IMR-90 (cell line): Measurements from ENCODE around the gene MMP24. TPM values are rescaled to one million over a fixed set of nuclear protein-coding genes. Genes with fewer than 3 reads are reported as not detected.
"Not testable (repeated sequence)": the region's sequence is repeated elsewhere in the genome, so short reads cannot be mapped to it uniquely, and the experiment has no call there.

Source experiments
- ATAC-seq: fragments of 200-7000 bp; cut with Tn5 transposase; 2 replicates; pipeline ENCODE4 v1.9.1; 2020; ENCODE audit warnings: low read depth, mild to moderate bottlenecking, moderate library complexity
- BruUV-seq: library from RNA; stranded (reverse); fragments of 400-500 nt; replicated peaks from 2 replicates; lab custom pipeline; 2021; lab: Mats Ljungman, UMichigan
- CTCF ChIA-PET: fragments of 300-600 bp; formaldehyde crosslinking; extraction: SDS; loops from one replicate; lab custom pipeline; 2021; ENCODE audit warnings: antibody characterized with exemption; lab: Yijun Ruan, JAX
- POLR2A ChIA-PET: fragments of 300-600 bp; sonication (Branson Sonifier 250); formaldehyde crosslinking; loops from one replicate; lab custom pipeline; 2022; ENCODE audit warnings: antibody characterized with exemption; ENCODE audit not compliant: unreplicated experiment; lab: Charles Lee
- DNase-seq: peaks from one replicate; pipeline ENCODE4 v3.0.0; 2013
- H2AFZ ChIP-seq: replicated peaks from 2 replicates; pipeline ENCODE3; 2013; ENCODE audit warnings: low read length, mild to moderate bottlenecking; ENCODE audit not compliant: poor library complexity
- H2AK5ac ChIP-seq: 2 replicates; pipeline ENCODE4 v1.6.1; 2013; ENCODE audit warnings: low read depth, low read length, inconsistent platforms
- H2AK9ac ChIP-seq: replicated peaks from 2 replicates; pipeline ENCODE3; 2013; ENCODE audit warnings: mild to moderate bottlenecking, low read depth, low read length, moderate library complexity; ENCODE audit not compliant: poor library complexity
- H2BK120ac ChIP-seq: 2 replicates; pipeline ENCODE4 v1.6.1; 2013; ENCODE audit warnings: low read depth, low read length, inconsistent platforms
- H2BK15ac ChIP-seq: 3 replicates; pipeline ENCODE4 v1.6.1; 2013; ENCODE audit warnings: low read depth, low read length, inconsistent platforms
- H2BK20ac ChIP-seq: 2 replicates; pipeline ENCODE4 v1.6.1; 2013; ENCODE audit warnings: low read depth, mild to moderate bottlenecking, inconsistent platforms, low read length, moderate library complexity
- H2BK5ac ChIP-seq: 2 replicates; pipeline ENCODE4 v1.6.1; 2013; ENCODE audit warnings: mild to moderate bottlenecking, low read depth, low read length, inconsistent platforms; ENCODE audit not compliant: poor library complexity, severe bottlenecking
- H3K14ac ChIP-seq: replicated peaks from 2 replicates; pipeline ENCODE4 v1.6.1; 2013; ENCODE audit warnings: low read depth, low read length, inconsistent platforms
- H3K18ac ChIP-seq: 2 replicates; pipeline ENCODE4 v1.6.1; 2013; ENCODE audit warnings: low read depth, low read length, control low read depth
- H3K23ac ChIP-seq: 2 replicates; pipeline ENCODE4 v1.6.1; 2013; ENCODE audit warnings: low read depth, low read length, inconsistent platforms
- H3K27ac ChIP-seq: 2 replicates; pipeline ENCODE4 v1.5.1; 2013; ENCODE audit warnings: mild to moderate bottlenecking, control low read depth, low read length; ENCODE audit not compliant: insufficient read depth
- H3K27me3 ChIP-seq: 2 replicates; pipeline ENCODE4 v1.6.1; 2013; ENCODE audit warnings: low read length; ENCODE audit not compliant: control insufficient read depth, insufficient read depth
- H3K36me3 ChIP-seq: 2 replicates; pipeline ENCODE4 v1.6.1; 2013; ENCODE audit warnings: low read length, mixed read lengths; ENCODE audit not compliant: control insufficient read depth, insufficient read depth
- H3K4ac ChIP-seq: 2 replicates; pipeline ENCODE4 v1.6.1; 2013; ENCODE audit warnings: low read depth, low read length, inconsistent platforms
- H3K4me1 ChIP-seq: 2 replicates; pipeline ENCODE4 v1.6.1; 2013; ENCODE audit warnings: low read length, mixed read lengths; ENCODE audit not compliant: control insufficient read depth, insufficient read depth
- H3K4me2 ChIP-seq: 2 replicates; pipeline ENCODE4 v1.6.1; 2013; ENCODE audit warnings: low read depth, mild to moderate bottlenecking, control low read depth, low read length, moderate library complexity
- H3K4me3 ChIP-seq: 2 replicates; pipeline ENCODE4 v1.5.1; 2013; ENCODE audit warnings: low read depth, mild to moderate bottlenecking, control low read depth, low read length, moderate library complexity; ENCODE audit not compliant: insufficient read depth
- H3K56ac ChIP-seq: 2 replicates; pipeline ENCODE4 v1.6.1; 2013; ENCODE audit warnings: low read length, inconsistent platforms; ENCODE audit not compliant: insufficient read depth; ENCODE audit errors: extremely low read depth
- H3K79me1 ChIP-seq, 2 experiments: 2 replicates each; pipeline ENCODE4 v1.6.1; 2013; ENCODE audit warnings: low read length in 2 of 2, inconsistent platforms in 1 of 2, low read depth in 1 of 2
- H3K9ac ChIP-seq: 2 replicates; pipeline ENCODE4 v1.6.1; 2013; ENCODE audit warnings: low read depth, low read length, control low read depth
- H3K9me1 ChIP-seq: 2 replicates; pipeline ENCODE4 v1.6.1; 2013; ENCODE audit warnings: low read length, inconsistent platforms; ENCODE audit not compliant: insufficient read depth
- H3K9me3 ChIP-seq: 2 replicates; pipeline ENCODE4 v1.6.1; 2013; ENCODE audit warnings: low read length; ENCODE audit not compliant: control insufficient read depth, insufficient read depth
- H4K20me1 ChIP-seq: 2 replicates; pipeline ENCODE4 v1.6.1; 2013; ENCODE audit warnings: low read length, inconsistent platforms; ENCODE audit not compliant: insufficient read depth
- H4K5ac ChIP-seq: 2 replicates; pipeline ENCODE4 v1.6.1; 2013; ENCODE audit warnings: mild to moderate bottlenecking, low read depth, low read length, control low read depth
- H4K8ac ChIP-seq, 2 experiments: 2 replicates each; pipeline ENCODE4 v1.6.1; 2013; ENCODE audit warnings: low read depth in 2 of 2, low read length in 2 of 2, control low read depth in 1 of 2, inconsistent platforms in 1 of 2
- H4K91ac ChIP-seq: 2 replicates; pipeline ENCODE4 v1.6.1; 2013; ENCODE audit warnings: low read depth, low read length, inconsistent platforms; ENCODE audit not compliant: insufficient read depth
- BHLHE40 ChIP-seq: fragments of 150-350 bp; IDR thresholded peaks from 2 replicates; pipeline ENCODE4 v1.6.1; 2016; ENCODE audit warnings: mild to moderate bottlenecking, low read depth, low read length
- CHD1 ChIP-seq: IDR thresholded peaks from 2 replicates; pipeline ENCODE4 v1.6.1; 2012; ENCODE audit warnings: low read depth, low read length, improper control_type of control experiment
- FOS ChIP-seq: fragments of 150-350 bp; IDR thresholded peaks from 2 replicates; pipeline ENCODE4 v1.6.1; 2016; ENCODE audit warnings: low read depth, low read length
- MAFK ChIP-seq: IDR thresholded peaks from 2 replicates; pipeline ENCODE4 v1.6.1; 2012; ENCODE audit warnings: low read depth, low read length, improper control_type of control experiment
- MAZ ChIP-seq: IDR thresholded peaks from 2 replicates; pipeline ENCODE4 v1.6.1; 2012; ENCODE audit warnings: low read depth, mild to moderate bottlenecking, low read length, improper control_type of control experiment, moderate library complexity, borderline replicate concordance
- POLR2A ChIP-seq: IDR thresholded peaks from 2 replicates; pipeline ENCODE4 v1.6.1; 2012; ENCODE audit warnings: mild to moderate bottlenecking, low read depth, low read length
- RAD21 ChIP-seq: IDR thresholded peaks from 2 replicates; pipeline ENCODE4 v1.6.1; 2012; ENCODE audit warnings: low read length, improper control_type of control experiment
- RCOR1 ChIP-seq: IDR thresholded peaks from 2 replicates; pipeline ENCODE4 v1.6.1; 2012; ENCODE audit warnings: mild to moderate bottlenecking, low read length, improper control_type of control experiment; ENCODE audit not compliant: insufficient replicate concordance
- SMC3 ChIP-seq: fragments of 150-350 bp; IDR thresholded peaks from 2 replicates; pipeline ENCODE4 v1.6.1; 2016; ENCODE audit warnings: low read depth, mild to moderate bottlenecking, antibody characterized with exemption, low read length, moderate library complexity
- WGBS, 2 experiments: methylation state at CpG; one replicate each; pipeline versions ENCODE4 v1.1.5 to v1.1.7; 2013; ENCODE audit warnings: missing lambda C conversion rate in 2 of 2; ENCODE audit not compliant: insufficient read length in 1 of 2; ENCODE audit errors: extremely low coverage in 2 of 2; 5-methylcytosine and 5-hydroxymethylcytosine counted together
- dilution Hi-C: fragments of 300-500 bp; cut with HindIII; formaldehyde crosslinking; loops from one replicate; pipeline ENCODE4 v1.14.3; 2018; ENCODE audit warnings: low sequenced_read_pairs; ENCODE audit not compliant: unreplicated experiment
- in situ Hi-C: fragments of 300-500 bp; cut with MboI; formaldehyde crosslinking; loops from 3 replicates; pipeline ENCODE4 v1.14.3; 2019; ENCODE audit warnings: low sequenced_read_pairs, inconsistent platforms, mixed read lengths
- intact Hi-C: fragments of 100-400 bp; cut with micrococcal nuclease; formaldehyde crosslinking; loops from 2 replicates; pipeline ENCODE4 v1.10.0; 2022
- polyA plus RNA-seq, 3 experiments: library from polyadenylated mRNA; depleted of rRNA; stranded (reverse); fragments of >200 nt; gene quantifications; 2 replicates each; pipeline ENCODE4 v1.2.3, GENCODE V29; 2012; ENCODE audit warnings: low replicate concordance in 1 of 3
- total RNA-seq: library from RNA; depleted of rRNA; stranded (reverse); fragments of >200 nt; gene quantifications from 2 replicates; pipeline ENCODE4 v1.2.3, GENCODE V29; 2012

MMP24 gene
- total and polyA plus RNA-seq, 2 of the 4 experiments (the other 2 are of a cell fraction), result 0.36 to 0.79 TPM

- no peak overlapping the region for H3K9ac ChIP-seq
- H2BK120ac ChIP-seq, result peak overlapping the region; percentile 96
- POLR2A ChIA-PET, result no interaction called here
These were observed 88.5 kb downstream of the MMP24 start for GRCh38 chr20:35314816-35315631.

GRCh38 chr20:35315632-35316020 lies 89.1 kb downstream of the MMP24 start:
- H3K9me3 ChIP-seq, BruUV-seq, in situ Hi-C loops, H2AFZ ChIP-seq, intact Hi-C loops, CTCF ChIA-PET, H3K36me3 ChIP-seq, H3K27me3 ChIP-seq, H3K4me2 ChIP-seq, dilution Hi-C loops, H3K4me3 ChIP-seq, H4K20me1 ChIP-seq, POLR2A ChIA-PET: not testable (repeated sequence)
- 0 out of 2 replicates have a peak overlapping the region, but pooled peaks have one; percentile 21 for H3K9ac ChIP-seq
- H3K27ac ChIP-seq, result peak overlapping the region; percentile 90
- H3K79me1 ChIP-seq, result peaks cover 0 to 46% of the 10 kb centered on the region in 2 experiments; a peak in 2 of 4 replicates
- H3K56ac ChIP-seq, result peak overlapping the region; percentile 42
- peaks cover 49% of the 10 kb centered on the region for H3K4me1 ChIP-seq
- H2BK15ac ChIP-seq, result peak overlapping the region; percentile 95
- peak overlapping the region; percentile 69 for H3K14ac ChIP-seq
- H4K91ac ChIP-seq, result peak overlapping the region; percentile 94
- peak; percentile 2; the same call in 1 of the 2 replicates for ATAC-seq
- H2BK20ac ChIP-seq, result peak overlapping the region; percentile 89
- peaks cover 44% of the 10 kb centered on the region for H3K9me1 ChIP-seq
- H3K4ac ChIP-seq, result peak overlapping the region; percentile 86
- peak overlapping the region; percentile 89 for H2BK5ac ChIP-seq
- 85% methylated on average over 3 of the region's 7 CpGs; no CpG with 5 or more reads in 1 of the 2 experiments for WGBS, 2 experiments
- peak overlapping the region; percentile 58 to 94 for H4K8ac ChIP-seq
- peak overlapping the region; percentile 96 for H4K5ac ChIP-seq
- H2AK5ac ChIP-seq, result peak overlapping the region; percentile 99
- H2AK9ac ChIP-seq, result peak overlapping the region; percentile 74
- H3K23ac ChIP-seq, result peak overlapping the region; percentile 71; the same call in 1 of the 2 replicates
- DNase-seq, result peak; percentile 58
- H2BK120ac ChIP-seq, result peak overlapping the region; percentile 96
- peak overlapping the region; percentile 93 for H3K18ac ChIP-seq

More at GRCh38 chr20:35314816-35315631, 88.5 kb downstream of the MMP24 start:
- Histone ChIP-seq H3K23ac (peak overlapping the region; percentile 71), H4K91ac (peak overlapping the region; percentile 94), H4K5ac (peak overlapping the region; percentile 78), H2BK5ac (peak overlapping the region; percentile 89), H2BK15ac (peak overlapping the region; percentile 93), H4K8ac (peak overlapping the region; percentile 58 to 94; a peak in 3 of 4 replicates), H3K4me2 (no peak overlapping the region), H2AFZ (no peak overlapping the region), H2AK5ac (peak overlapping the region; percentile 95), H3K4me3 (no peak overlapping the region), H3K9me1 (peaks cover 41% of the 10 kb centered on the region), H3K14ac (peak overlapping the region; percentile 79), H3K27ac (peak overlapping the region; percentile 90), H3K36me3 (no peaks in the 10 kb centered on the region), H3K4me1 (peaks cover 44% of the 10 kb centered on the region), H3K18ac (peak overlapping the region; percentile 87), H2BK20ac (peak overlapping the region; percentile 89), H3K9me3 (no peaks in the 10 kb centered on the region), H3K56ac (0 out of 2 replicates have a peak overlapping the region, but pooled peaks have one; percentile 38), H3K27me3 (no peaks in the 10 kb centered on the region), H3K4ac (peak overlapping the region; percentile 86), H4K20me1 (no peaks in the 10 kb centered on the region), H3K79me1 (peaks cover 0 to 46% of the 10 kb centered on the region in 2 experiments; a peak in 2 of 4 replicates), H2AK9ac (peak overlapping the region; percentile 17)
- intact Hi-C loops, result no loop called here
- no TSS peak for BruUV-seq
- in situ Hi-C loops, result no loop called here
- WGBS, 2 experiments, result 84% methylated on average over 2 of the region's 3 CpGs; no CpG with 5 or more reads in 1 of the 2 experiments
- ATAC-seq (no peak), DNase-seq (no peak)
- dilution Hi-C loops, result no loop called here
- CTCF ChIA-PET, result interaction anchor here (0.6 to 1.0 kb wide), 3 partner anchors 10 to 132 kb away, joined by 3 to 5 read pairs (median 3); no protein-coding TSS in a partner anchor
- TF ChIP-seq MAZ, result no peak
- no peak for TF ChIP-seq RAD21
- TF ChIP-seq SMC3, result no peak
- TF ChIP-seq BHLHE40, result no peak
- TF ChIP-seq FOS, result no peak
- TF ChIP-seq CHD1, result no peak
- no peak for TF ChIP-seq MAFK
- TF ChIP-seq POLR2A, result no peak
- TF ChIP-seq RCOR1, result no peak
